ENCODE results near the gene MSN. TPM values are rescaled to one million over a fixed set of nuclear protein-coding genes. Genes with fewer than 3 reads are reported as not detected.

The MSN gene
- total and polyA plus RNA-seq, 12 donors, result 60.2 to 238 (median 120) TPM

GRCh38 chrX:65674204-65674893 is 6.9 kb downstream of the MSN start:
- no peak for TF ChIP-seq CTCF (IDR thresholded peaks at IDR 0.05)
- Histone ChIP-seq H3K27ac (peak overlapping the region; percentile 52 to 100 (median 97)), H3K4me3 (peak overlapping the region in 5 of 10 donors; percentile 15 to 79 (median 19)), H3K27me3 (peaks cover 0 to 24% (median 0%) of the 10 kb centered on the region in 7 donors), H3K4me1 (peaks cover 13 to 100% (median 98%) of the 10 kb centered on the region in 9 donors), H3K36me3 (peaks cover 0 to 5% (median 0%) of the 10 kb centered on the region in 9 donors), H3K9me3 (no peaks in the 10 kb centered on the region)
- intact Hi-C loops (cut with DNase I), result loop anchor here in 3 of 10 donors (5.0 to 10.0 kb wide), 2 partner anchors 33 to 50 kb away; no protein-coding TSS in a partner anchor
- WGBS, 2 donors, result 25 to 43% methylated on average over 6 of the region's 6 CpGs
- DNase-seq (no peak), ATAC-seq (peak in 7 of 8 donors; percentile 2 to 38 (median 14))

GRCh38 chrX:65677954-65678469 is 10.6 kb downstream of the MSN start:
- Histone ChIP-seq H3K4me1 (peaks cover 11 to 100% (median 98%) of the 10 kb centered on the region in 9 donors), H3K27me3 (peaks cover 0 to 19% (median 0%) of the 10 kb centered on the region in 7 donors), H3K9me3 (no peaks in the 10 kb centered on the region), H3K27ac (peak overlapping the region; percentile 53 to 100 (median 97)), H3K36me3 (peaks cover 0 to 13% (median 0%) of the 10 kb centered on the region in 9 donors), H3K4me3 (no peak overlapping the region)
- intact Hi-C loops (cut with DNase I), result loop anchor here in 1 of 10 donors (10.0 kb wide), 1 partner anchor 47 kb away; no protein-coding TSS in a partner anchor
- DNase-seq (peak in 1 of 2 donors; percentile 76), ATAC-seq (peak; percentile 40 to 82 (median 67))
- 12 to 14% methylated on average over 3 of the region's 3 CpGs for WGBS, 2 donors
- TF ChIP-seq CTCF (IDR thresholded peaks at IDR 0.05), result no peak

DNA sequence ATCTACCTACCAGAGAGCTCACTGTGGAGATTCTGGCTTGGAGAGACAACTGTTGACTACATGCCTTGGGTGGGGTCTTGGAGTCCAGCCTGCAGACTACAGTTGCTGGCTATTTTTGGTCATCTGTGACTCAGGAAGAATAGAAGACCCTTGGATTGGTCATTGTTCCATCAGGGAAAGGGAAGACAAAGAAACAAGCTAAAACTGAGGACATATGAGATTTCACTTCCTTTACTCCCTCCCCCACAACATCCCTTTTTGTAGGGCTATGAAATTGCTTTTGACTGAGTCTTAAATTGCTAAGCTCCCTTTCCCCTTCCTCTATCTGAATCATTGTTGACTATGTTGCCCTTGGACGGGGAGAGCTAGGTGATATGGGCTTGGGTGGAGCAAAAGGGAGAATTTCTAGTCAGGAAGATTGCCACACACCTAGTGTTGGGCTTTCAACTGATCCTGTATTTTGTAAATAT is 11.7 kb downstream of the MSN start:
- intact Hi-C loops (cut with DNase I), result loop anchor here in 1 of 10 donors (10.0 kb wide), 1 partner anchor 46 kb away; no protein-coding TSS in a partner anchor
- peaks cover 9 to 97% (median 93%) of the 10 kb centered on the region in 9 donors for H3K4me1 ChIP-seq
- ATAC-seq (peak; percentile 35 to 82 (median 65)), DNase-seq (peak in 1 of 2 donors; percentile 30)
- no peak overlapping the region for H3K4me3 ChIP-seq
- H3K27ac ChIP-seq, result peak overlapping the region in 9 of 10 donors; percentile 60 to 100 (median 98)
- WGBS, 2 donors, result 17 to 18% methylated on average over 1 of the region's 1 CpG
- TF ChIP-seq CTCF (IDR thresholded peaks at IDR 0.05), result no peak
- H3K27me3 ChIP-seq, result peaks cover 0 to 19% (median 0%) of the 10 kb centered on the region in 7 donors
- H3K9me3 ChIP-seq, result no peaks in the 10 kb centered on the region
- peaks cover 0 to 12% (median 0%) of the 10 kb centered on the region in 9 donors for H3K36me3 ChIP-seq

- Histone ChIP-seq H3K27me3 (peaks cover 0 to 11% (median 0%) of the 10 kb centered on the region in 7 donors), H3K36me3 (peaks cover 0 to 19% (median 0%) of the 10 kb centered on the region in 9 donors), H3K27ac (peak overlapping the region in 2 of 10 donors; percentile 10), H3K9me3 (no peaks in the 10 kb centered on the region), H3K4me3 (no peak overlapping the region), H3K4me1 (peaks cover 2 to 97% (median 92%) of the 10 kb centered on the region in 9 donors)
- intact Hi-C loops (cut with DNase I), result no loop called here
- DNase-seq, result no peak
- TF ChIP-seq CTCF (IDR thresholded peaks at IDR 0.05), result no peak
- no peak for ATAC-seq
These were observed 14.4 kb downstream of the MSN start for GRCh38 chrX:65681810-65682209.
